K562 (cell line): ENCODE data around the gene DPPA2. TPM values are rescaled to one million over a fixed set of nuclear protein-coding genes. Genes with fewer than 3 reads are reported as not detected.

Source experiments
- polyA plus RNA-seq, 8 experiments: library from polyadenylated mRNA; depleted of rRNA in 4 of 8; stranded (reverse) in 5 of 8; unstranded in 3 of 8; fragments of >200 nt; fragmentation: Nextera tagmentation in 2 of 8; fragmentation: Illumina TruSeq in 1 of 8; extraction: Ambion mirVana in 2 of 8; extraction: Trizol in 1 of 8; gene quantifications; 2 replicates each; pipeline versions ENCODE4 v1.2.1 to v1.2.3, GENCODE V29; 2011 to 2014; ENCODE audit warnings: inconsistent platforms in 1 of 8, missing spikeins in 1 of 8
- small RNA-seq: library from RNA; depleted of rRNA; stranded (forward); fragments of <200 nt; gene quantifications from one replicate; pipeline ENCODE3, GENCODE V24; 2014
- total RNA-seq, 7 experiments: library from RNA; depleted of rRNA in 6 of 7; stranded (reverse); fragments of >200 nt in 6 of 7; fragmentation: Illumina TruSeq in 2 of 7; extraction: Trizol in 2 of 7; gene quantifications; 2 replicates each; pipeline versions ENCODE4 v1.2.1 to v1.2.3, GENCODE V29; 2011 to 2021; ENCODE audit warnings: low replicate concordance in 1 of 7

The DPPA2 gene
- total and polyA plus RNA-seq, 9 of the 15 experiments (the other 6 are each of a cell fraction or from before 2014, with no cell fraction given): 0.04 TPM; not detected in 8

Small RNA genes within 50 kb of the gene (small RNA-seq; reads per million reads assigned to genes)
- gene AC124945.1 (not detected), gene RF00017 (not detected)

Other genes starting within 250 kb of the DPPA2 start
- gene MORC1, start 198.4 kb downstream of the DPPA2 start, total RNA-seq (2014; rRNA removed): 0.16 and 0.41 TPM in 2 replicates
- gene MORC1, start 198.4 kb downstream of the DPPA2 start, total RNA-seq (2014; rRNA removed; fragmentation: Illumina TruSeq; extraction: Trizol): 0.22 and 0.35 TPM in 2 replicates
- 0.26 and 0.36 TPM in 2 replicates for gene MORC1, start 198.4 kb downstream of the DPPA2 start, total RNA-seq (2015; rRNA removed; fragmentation: Illumina TruSeq; extraction: Trizol)
- 0.13 and 0.31 TPM in 2 replicates for gene MORC1, start 198.4 kb downstream of the DPPA2 start, total RNA-seq (2021)
- gene MORC1, start 198.4 kb downstream of the DPPA2 start, polyA plus RNA-seq (2011; rRNA removed): not detected in 2 replicates
- gene MORC1, start 198.4 kb downstream of the DPPA2 start, polyA plus RNA-seq (2014; fragmentation: Illumina TruSeq; extraction: Trizol): 0.18 and 0.28 TPM in 2 replicates
- under 1 TPM; 0.24 to 0.32 TPM for gene MORC1, start 198.4 kb downstream of the DPPA2 start, polyA plus RNA-seq (2014; fragmentation: Nextera tagmentation; extraction: Ambion mirVana)
- gene MORC1, start 198.4 kb downstream of the DPPA2 start, polyA plus RNA-seq (2014; rRNA removed): 0.08 and 0.42 TPM in 2 replicates
- not detected in 2 replicates for gene C3orf85, start 179.8 kb downstream of the DPPA2 start, total RNA-seq (2014; rRNA removed)
- gene C3orf85, start 179.8 kb downstream of the DPPA2 start, total RNA-seq (2014; rRNA removed; fragmentation: Illumina TruSeq; extraction: Trizol): not detected in 2 replicates
- not detected in 2 replicates for gene C3orf85, start 179.8 kb downstream of the DPPA2 start, total RNA-seq (2015; rRNA removed; fragmentation: Illumina TruSeq; extraction: Trizol)
- not detected in 2 replicates for gene C3orf85, start 179.8 kb downstream of the DPPA2 start, total RNA-seq (2021)
- not detected in 2 replicates for gene C3orf85, start 179.8 kb downstream of the DPPA2 start, polyA plus RNA-seq (2011; rRNA removed)
- not detected in 2 replicates for gene C3orf85, start 179.8 kb downstream of the DPPA2 start, polyA plus RNA-seq (2014; fragmentation: Illumina TruSeq; extraction: Trizol)
- not detected for gene C3orf85, start 179.8 kb downstream of the DPPA2 start, polyA plus RNA-seq (2014; fragmentation: Nextera tagmentation; extraction: Ambion mirVana)
- gene C3orf85, start 179.8 kb downstream of the DPPA2 start, polyA plus RNA-seq (2014; rRNA removed): not detected in 2 replicates
- gene DPPA4, start 21.0 kb upstream of the DPPA2 start, total RNA-seq (2014; rRNA removed): not detected in 2 replicates
- gene DPPA4, start 21.0 kb upstream of the DPPA2 start, total RNA-seq (2014; rRNA removed; fragmentation: Illumina TruSeq; extraction: Trizol): not detected in 2 replicates
- gene DPPA4, start 21.0 kb upstream of the DPPA2 start, total RNA-seq (2015; rRNA removed; fragmentation: Illumina TruSeq; extraction: Trizol): not detected in 2 replicates
- 0.53 and 0.94 TPM in 2 replicates for gene DPPA4, start 21.0 kb upstream of the DPPA2 start, total RNA-seq (2021)
- gene DPPA4, start 21.0 kb upstream of the DPPA2 start, polyA plus RNA-seq (2011; rRNA removed): not detected in 2 replicates
- not detected in 2 replicates for gene DPPA4, start 21.0 kb upstream of the DPPA2 start, polyA plus RNA-seq (2014; fragmentation: Illumina TruSeq; extraction: Trizol)
- gene DPPA4, start 21.0 kb upstream of the DPPA2 start, polyA plus RNA-seq (2014; fragmentation: Nextera tagmentation; extraction: Ambion mirVana): not detected
- gene DPPA4, start 21.0 kb upstream of the DPPA2 start, polyA plus RNA-seq (2014; rRNA removed): not detected in 2 replicates